H1 (cell line): ENCODE results near the gene GAS6. TPM values are rescaled to one million over a fixed set of nuclear protein-coding genes. Genes with fewer than 3 reads are reported as not detected.

Experiments used
- CTCF ChIA-PET: fragments of 300-600 bp; sonication (Branson Sonifier 250); formaldehyde crosslinking; loops from one replicate; lab custom pipeline; 2021; ENCODE audit not compliant: partially characterized antibody; lab: Charles Lee
- POLR2A ChIA-PET: fragments of 300-600 bp; sonication (Branson Sonifier 250); formaldehyde crosslinking; loops from one replicate; lab custom pipeline; 2021; ENCODE audit warnings: inconsistent platforms; ENCODE audit not compliant: partially characterized antibody; lab: Charles Lee
- DNase-seq, 2 experiments: peaks; one replicate each; pipeline versions ENCODE4 v3.0.0 to v3.0.0-alpha.2; 2010 to 2022; ENCODE audit warnings: low spot score in 2 of 2, low read depth in 1 of 2, mixed read lengths in 1 of 2
- FAIRE-seq: peaks from 2 replicates; lab custom pipeline; 2011; peaks lifted over from hg19 to GRCh38; lab: Jason Lieb, UNC
- H2AFZ ChIP-seq: 2 replicates; pipeline ENCODE4 v1.8.1; 2012; ENCODE audit warnings: low read length, inconsistent platforms
- H2AK5ac ChIP-seq: 2 replicates; pipeline ENCODE4 v1.6.1; 2013; ENCODE audit warnings: low read depth, low read length
- H2BK120ac ChIP-seq: replicated peaks from 2 replicates; pipeline ENCODE3; 2013; ENCODE audit warnings: low read depth, low read length, inconsistent platforms
- H2BK12ac ChIP-seq: 2 replicates; pipeline ENCODE4 v1.6.1; 2013; ENCODE audit warnings: low read depth, low read length
- H2BK15ac ChIP-seq: 2 replicates; pipeline ENCODE4 v1.6.1; 2013; ENCODE audit warnings: low read length
- H2BK20ac ChIP-seq: 2 replicates; pipeline ENCODE4 v1.6.1; 2013; ENCODE audit warnings: low read length
- H2BK5ac ChIP-seq: 2 replicates; pipeline ENCODE4 v1.6.1; 2013; ENCODE audit warnings: low read depth, low read length
- H3K14ac ChIP-seq: 2 replicates; pipeline ENCODE4 v1.6.1; 2013; ENCODE audit warnings: inconsistent platforms; ENCODE audit not compliant: insufficient read length
- H3K18ac ChIP-seq: 2 replicates; pipeline ENCODE4 v1.6.1; 2013; ENCODE audit warnings: low read length; ENCODE audit errors: extremely low read depth
- H3K23ac ChIP-seq: 2 replicates; pipeline ENCODE4 v1.6.1; 2013; ENCODE audit warnings: inconsistent platforms; ENCODE audit not compliant: insufficient read length
- H3K23me2 ChIP-seq: 2 replicates; pipeline ENCODE4 v1.6.1; 2013; ENCODE audit warnings: low read depth, low read length
- H3K27ac ChIP-seq: 2 replicates; pipeline ENCODE4 v1.6.1; 2011; ENCODE audit warnings: low read depth, low read length, inconsistent platforms
- H3K27me3 ChIP-seq, 4 experiments: replicated peaks in 1 of 4; 1 replicate in 1 of 4; 2 replicates in 3 of 4; pipeline versions ENCODE4 v1.6.1 to v1.8.1; 2011 to 2013; ENCODE audit warnings: low read length in 3 of 4, mild to moderate bottlenecking in 3 of 4, inconsistent platforms in 2 of 4, mixed read lengths in 2 of 4, moderate library complexity in 1 of 4; ENCODE audit not compliant: control insufficient read depth in 3 of 4, insufficient read depth in 3 of 4; ENCODE audit errors: extremely low read depth in 1 of 4
- H3K36me3 ChIP-seq, 4 experiments: 2 replicates each; pipeline versions ENCODE4 v1.6.1 to v1.8.1; 2011 to 2013; ENCODE audit warnings: mild to moderate bottlenecking in 4 of 4, low read length in 3 of 4, moderate library complexity in 2 of 4, control low read depth in 1 of 4, inconsistent platforms in 1 of 4; ENCODE audit not compliant: insufficient read depth in 4 of 4, control insufficient read depth in 2 of 4
- H3K4ac ChIP-seq: replicated peaks from 2 replicates; pipeline ENCODE3; 2013; ENCODE audit warnings: low read length, low read depth, mixed read lengths, inconsistent platforms; ENCODE audit not compliant: insufficient read length
- H3K4me1 ChIP-seq, 4 experiments: replicated peaks in 1 of 4; 1 replicate in 1 of 4; 2 replicates in 3 of 4; pipeline versions ENCODE4 v1.6.1 to v1.8.1; 2011 to 2013; ENCODE audit warnings: low read length in 3 of 4, inconsistent platforms in 2 of 4, mixed read lengths in 1 of 4; ENCODE audit not compliant: insufficient read depth in 4 of 4, control insufficient read depth in 3 of 4
- H3K4me2 ChIP-seq, 2 experiments: 2 replicates each; pipeline versions ENCODE4 v1.6.1 to v1.8.1; 2011 to 2013; ENCODE audit warnings: low read depth in 2 of 2, low read length in 2 of 2, control low read depth in 1 of 2, inconsistent platforms in 1 of 2, mild to moderate bottlenecking in 1 of 2; ENCODE audit not compliant: insufficient read depth in 1 of 2
- H3K4me3 ChIP-seq, 4 experiments: fragments of 200-600, 300-600 bp in 1 of 4; sonication (generic), shearing (Covaris generic), sonication (Bioruptor Twin) in 1 of 4; 2 replicates each; pipeline versions ENCODE4 v1.5.1 to v1.8.1; 2011 to 2016; ENCODE audit warnings: low read length in 4 of 4, low read depth in 3 of 4, control low read depth in 2 of 4, inconsistent platforms in 2 of 4, mild to moderate bottlenecking in 2 of 4, mixed read lengths in 1 of 4, moderate library complexity in 1 of 4; ENCODE audit not compliant: insufficient read depth in 2 of 4; ENCODE audit errors: extremely low read depth in 1 of 4
- H3K56ac ChIP-seq: replicated peaks from 2 replicates; pipeline ENCODE3; 2013; ENCODE audit warnings: low read depth, mild to moderate bottlenecking, mixed read lengths, low read length, inconsistent platforms; ENCODE audit not compliant: insufficient read length
- H3K79me1 ChIP-seq: 2 replicates; pipeline ENCODE4 v1.6.1; 2013; ENCODE audit warnings: low read depth, low read length, control low read depth
- H3K79me2 ChIP-seq, 2 experiments: 2 replicates each; pipeline versions ENCODE4 v1.6.1 to v1.8.1; 2012 to 2013; ENCODE audit warnings: low read length in 2 of 2, mild to moderate bottlenecking in 2 of 2, inconsistent platforms in 1 of 2; ENCODE audit not compliant: insufficient read depth in 2 of 2, control insufficient read depth in 1 of 2
- H3K9ac ChIP-seq, 4 experiments: replicated peaks in 1 of 4; 1 replicate in 1 of 4; 2 replicates in 3 of 4; pipeline versions ENCODE4 v1.6.1 to v1.8.1; 2011 to 2013; ENCODE audit warnings: low read depth in 3 of 4, low read length in 3 of 4, control low read depth in 2 of 4, mild to moderate bottlenecking in 2 of 4, moderate library complexity in 2 of 4, inconsistent platforms in 1 of 4; ENCODE audit errors: extremely low read depth in 1 of 4
- H3K9me3 ChIP-seq, 2 experiments: 2 replicates each; pipeline versions ENCODE4 v1.6.1 to v1.8.1; 2012 to 2013; ENCODE audit warnings: mild to moderate bottlenecking in 2 of 2, moderate library complexity in 2 of 2, control low read depth in 1 of 2, inconsistent platforms in 1 of 2, low read depth in 1 of 2, low read length in 1 of 2, mixed read lengths in 1 of 2; ENCODE audit not compliant: insufficient read depth in 2 of 2
- H4K20me1 ChIP-seq, 2 experiments: replicated peaks in 1 of 2; 2 replicates each; pipeline versions ENCODE3 to v1.8.1; 2011 to 2013; ENCODE audit warnings: inconsistent platforms in 2 of 2, low read length in 2 of 2, mild to moderate bottlenecking in 1 of 2; ENCODE audit not compliant: insufficient read depth in 2 of 2, control insufficient read depth in 1 of 2
- H4K5ac ChIP-seq: 2 replicates; pipeline ENCODE4 v1.6.1; 2013; ENCODE audit warnings: low read length, low read depth, mixed read lengths, inconsistent platforms; ENCODE audit not compliant: insufficient read length
- H4K8ac ChIP-seq: 2 replicates; pipeline ENCODE4 v1.8.0; 2013; ENCODE audit warnings: mild to moderate bottlenecking, moderate library complexity, low read length, inconsistent platforms; ENCODE audit not compliant: insufficient read depth; ENCODE audit errors: extremely low read depth
- H4K91ac ChIP-seq: replicated peaks from 2 replicates; pipeline ENCODE3; 2013; ENCODE audit warnings: low read length, mixed read lengths, inconsistent platforms; ENCODE audit not compliant: insufficient read length
- CREB1 ChIP-seq: IDR thresholded peaks from 2 replicates; pipeline ENCODE4 v1.6.1; 2012; ENCODE audit warnings: inconsistent platforms
- GABPA ChIP-seq: IDR thresholded peaks from 2 replicates; pipeline ENCODE4 v1.6.1; 2011; ENCODE audit warnings: mild to moderate bottlenecking, low read length, moderate library complexity, borderline replicate concordance; ENCODE audit not compliant: insufficient read depth
- JUN ChIP-seq: IDR thresholded peaks from 2 replicates; pipeline ENCODE4 v1.6.1; 2011; ENCODE audit warnings: low read depth, mild to moderate bottlenecking, improper control_type of control experiment, low read length
- JUND ChIP-seq: IDR thresholded peaks from 2 replicates; pipeline ENCODE4 v1.6.1; 2011; ENCODE audit warnings: mild to moderate bottlenecking, improper control_type of control experiment, low read length
- KDM5A ChIP-seq: fragments of 200-600 bp; IDR thresholded peaks from 2 replicates; pipeline ENCODE4 v1.7.1; 2012; ENCODE audit warnings: mild to moderate bottlenecking, low read length, inconsistent platforms, mixed read lengths
- MAX ChIP-seq: IDR thresholded peaks from 2 replicates; pipeline ENCODE4 v1.6.1; 2012; ENCODE audit warnings: inconsistent platforms
- RNF2 ChIP-seq: fragments of 200-900, 300-1000 bp; sonication (generic); IDR thresholded peaks from 2 replicates; pipeline ENCODE4 v1.7.1; 2016; ENCODE audit warnings: borderline replicate concordance, low read depth, mild to moderate bottlenecking, antibody characterized with exemption, low read length; ENCODE audit not compliant: poor library complexity, severe bottlenecking; ENCODE audit errors: missing control alignments
- SIN3A ChIP-seq, 2 experiments: IDR thresholded peaks in 1 of 2; conservative IDR thresholded peaks in 1 of 2; 2 replicates each; pipeline ENCODE4 v1.6.1; 2011 to 2012; ENCODE audit warnings: low read length in 2 of 2, improper control_type of control experiment in 1 of 2, low read depth in 1 of 2, mild to moderate bottlenecking in 1 of 2
- SP2 ChIP-seq: IDR thresholded peaks from 2 replicates; pipeline ENCODE4 v1.6.1; 2012; ENCODE audit warnings: mild to moderate bottlenecking, low read length, inconsistent platforms
- WGBS, 2 experiments: shearing (Covaris generic) in 1 of 2; methylation state at CpG; one replicate each; pipeline versions ENCODE4 v1.1.6 to v1.1.7; 2013 to 2015; ENCODE audit warnings: low lambda C conversion rate in 2 of 2, mixed read lengths in 2 of 2, inconsistent platforms in 1 of 2, low coverage in 1 of 2, missing lambda C conversion rate in 1 of 2; ENCODE audit not compliant: insufficient replicate concordance in 2 of 2, insufficient coverage in 1 of 2, insufficient read length in 1 of 2; ENCODE audit errors: extremely low coverage in 1 of 2, missing lambda C conversion rate in 1 of 2; 5-methylcytosine and 5-hydroxymethylcytosine counted together
- polyA plus RNA-seq, 7 experiments: library from polyadenylated mRNA; depleted of rRNA in 3 of 7; stranded (reverse) in 5 of 7; unstranded in 2 of 7; fragments of >200 nt in 5 of 7; fragments of 200-250 nt in 2 of 7; gene quantifications; 1 replicate in 5 of 7; 2 replicates in 1 of 7; 4 replicates in 1 of 7; pipeline versions ENCODE4 v1.2.1 to v1.2.3, GENCODE V29; 2011 to 2013; ENCODE audit warnings: missing spikeins in 2 of 7, mixed read lengths in 2 of 7
- total RNA-seq: library from RNA; stranded (reverse); fragmentation: NEBNext Ultra II Directional; extraction: Animal tissue kit (Norgen Biotek cat#: 25700); gene quantifications from 2 replicates; pipeline ENCODE4 v1.2.1, GENCODE V29; 2021
- TF ChIP-seq, protein P1 (sequence below): IDR thresholded peaks from 2 replicates; pipeline ENCODE4 v1.6.1; 2012; ENCODE audit warnings: low read length, inconsistent platforms

The GAS6 gene
- total and polyA plus RNA-seq, 2 of the 8 experiments (the other 6 are each of a cell fraction or from before 2014, with no cell fraction given), result 18.6 to 31.0 TPM

DNA sequence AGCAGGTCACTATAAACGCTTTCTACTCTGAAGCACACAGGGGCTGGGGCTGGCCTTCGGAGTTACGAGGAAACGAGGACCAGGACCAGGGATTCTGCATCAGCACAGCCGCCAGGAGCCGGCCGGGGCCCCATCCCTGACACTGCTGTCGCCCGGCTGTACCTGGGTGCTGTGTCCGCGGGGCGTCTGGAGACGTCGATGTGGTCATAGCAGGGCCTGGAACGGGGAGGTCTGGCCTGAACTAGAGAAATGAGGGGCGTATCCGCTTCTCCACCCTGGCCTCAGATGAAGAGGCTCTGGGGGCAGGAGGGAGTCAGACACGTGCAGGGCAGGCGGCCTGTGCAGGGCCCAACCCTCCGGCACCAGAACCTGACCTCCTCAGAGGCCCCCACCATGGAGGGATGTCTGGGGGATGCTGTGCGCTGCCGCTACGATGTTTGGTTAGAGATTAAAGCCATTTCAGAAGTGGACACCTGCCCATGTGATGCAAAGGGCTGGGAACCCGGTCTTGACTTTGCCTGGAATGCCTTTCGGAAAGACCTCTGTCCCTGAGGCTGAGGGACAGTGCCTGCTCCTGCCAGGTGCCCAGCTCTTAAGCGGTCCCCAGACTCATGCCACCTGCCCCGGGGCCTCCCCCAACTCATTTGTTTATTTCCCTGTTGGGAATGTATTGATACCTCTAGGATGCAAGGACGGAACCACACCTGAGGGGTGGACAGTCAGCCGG is 21.4 kb downstream of the GAS6 start:
- 96% methylated on average over 29 of the region's 29 CpGs; no CpG with 5 or more reads in 1 of the 2 experiments for WGBS, 2 experiments
- no peaks in the 10 kb centered on the region for H3K79me2 ChIP-seq
- no peak overlapping the region for H2BK5ac ChIP-seq

More for the DNA sequence above, 21.4 kb downstream of the GAS6 start:
- FAIRE-seq (no peak), DNase-seq (no peak)
- Histone ChIP-seq H3K23ac (no peak overlapping the region), H4K91ac (no peak overlapping the region), H3K4me2 (no peak overlapping the region), H3K23me2 (no peaks in the 10 kb centered on the region), H3K79me1 (no peaks in the 10 kb centered on the region), H3K18ac (no peak overlapping the region), H3K4me1 (peaks cover 0 to 9% (median 3%) of the 10 kb centered on the region in 4 experiments; a peak in 2 of 7 replicates), H3K27ac (no peak overlapping the region), H3K9ac (no peak overlapping the region), H3K27me3 (no peaks in the 10 kb centered on the region), H3K14ac (no peak overlapping the region), H3K9me3 (no peaks in the 10 kb centered on the region), H3K56ac (no peak overlapping the region), H2BK120ac (no peak overlapping the region), H2BK20ac (no peak overlapping the region), H2AFZ (no peak overlapping the region), H4K5ac (no peak overlapping the region), H3K4ac (no peak overlapping the region), H3K4me3 (no peak overlapping the region), H4K20me1 (no peaks in the 10 kb centered on the region), H3K36me3 (no peaks in the 10 kb centered on the region; a peak in 1 of 8 replicates), H4K8ac (no peak overlapping the region; the same call in 1 of the 2 replicates), H2BK15ac (no peak overlapping the region), H2AK5ac (no peak overlapping the region), H2BK12ac (no peak overlapping the region)
- ChIA-PET POLR2A (no interaction called here), CTCF (interaction anchor here (1.6 kb wide), 1 partner anchor 10 kb away, joined by 4 read pairs; no protein-coding TSS in a partner anchor)
- no peak for TF ChIP-seq GABPA
- no peak for TF ChIP-seq RNF2
- no peak for TF ChIP-seq JUN
- TF ChIP-seq KDM5A, result no peak
- no peak for TF ChIP-seq SIN3A (conservative IDR thresholded peaks at IDR 0.05 in 1 of 2, IDR thresholded peaks at IDR 0.05 in 1 of 2; ENCODE audit: low read depth in 1 of 2, low read length in 2 of 2)
- no peak for TF ChIP-seq CREB1
- TF ChIP-seq SP2, result no peak
- TF ChIP-seq, protein P1, sequence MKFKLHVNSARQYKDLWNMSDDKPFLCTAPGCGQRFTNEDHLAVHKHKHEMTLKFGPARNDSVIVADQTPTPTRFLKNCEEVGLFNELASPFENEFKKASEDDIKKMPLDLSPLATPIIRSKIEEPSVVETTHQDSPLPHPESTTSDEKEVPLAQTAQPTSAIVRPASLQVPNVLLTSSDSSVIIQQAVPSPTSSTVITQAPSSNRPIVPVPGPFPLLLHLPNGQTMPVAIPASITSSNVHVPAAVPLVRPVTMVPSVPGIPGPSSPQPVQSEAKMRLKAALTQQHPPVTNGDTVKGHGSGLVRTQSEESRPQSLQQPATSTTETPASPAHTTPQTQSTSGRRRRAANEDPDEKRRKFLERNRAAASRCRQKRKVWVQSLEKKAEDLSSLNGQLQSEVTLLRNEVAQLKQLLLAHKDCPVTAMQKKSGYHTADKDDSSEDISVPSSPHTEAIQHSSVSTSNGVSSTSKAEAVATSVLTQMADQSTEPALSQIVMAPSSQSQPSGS, result no peak
- TF ChIP-seq JUND, result no peak
- no peak for TF ChIP-seq MAX
